Naive thymus-derived CD8-positive, alpha-beta T cell (primary cell): ENCODE measurements around the gene NT5C. TPM values are rescaled to one million over a fixed set of nuclear protein-coding genes. Genes with fewer than 3 reads are reported as not detected.
A peak's percentile ranks its signal among the peaks of the same experiment; 100 is the strongest.
"Not testable (repeated sequence)": the region's sequence is repeated elsewhere in the genome, so short reads cannot be mapped to it uniquely, and the experiment has no call there.

ENCODE experiments used
- ATAC-seq, 2 donors: fragments of 150-1000 bp; cut with Tn5 transposase in 1 of 2; sonication (Bioruptor Pico), chemical (Tn5 transposase) in 1 of 2; 1 replicate in 1 of 2; 2 replicates in 1 of 2; pipeline ENCODE4 v1.10.0; 2021; ENCODE audit warnings: mild to moderate bottlenecking in 2 of 2, moderate library complexity in 2 of 2
- POLR2A ChIA-PET: fragments of 350-600 bp; sonication (Branson Sonifier 250); formaldehyde crosslinking; loops from one replicate; lab custom pipeline; 2021; ENCODE audit warnings: antibody characterized with exemption; lab: Charles Lee
- DNase-seq, 10 donors: peaks; one replicate each; pipeline versions ENCODE4 v3.0.0 to v3.0.0-alpha.2; 2020 to 2022
- H3K27ac Mint-ChIP-seq, 10 donors: one replicate each; pipeline ENCODE4 v1.8.0; 2020 to 2022; ENCODE audit warnings: mild to moderate bottlenecking in 10 of 10, mixed read lengths in 10 of 10, moderate library complexity in 4 of 10, inconsistent platforms in 1 of 10
- H3K27me3 Mint-ChIP-seq, 5 donors: one replicate each; pipeline ENCODE4 v1.8.0; 2021 to 2022; ENCODE audit warnings: mixed read lengths in 5 of 5
- H3K36me3 Mint-ChIP-seq, 3 donors: one replicate each; pipeline ENCODE4 v1.8.0; 2020 to 2022; ENCODE audit warnings: mixed read lengths in 3 of 3, mild to moderate bottlenecking in 2 of 3, inconsistent platforms in 1 of 3
- H3K4me1 Mint-ChIP-seq, 4 donors: one replicate each; pipeline ENCODE4 v1.8.0; 2021 to 2022; ENCODE audit warnings: mixed read lengths in 4 of 4
- H3K4me3 Mint-ChIP-seq, 10 donors: one replicate each; pipeline ENCODE4 v1.8.0; 2020 to 2022; ENCODE audit warnings: mild to moderate bottlenecking in 10 of 10, mixed read lengths in 10 of 10, moderate library complexity in 6 of 10, inconsistent platforms in 1 of 10
- H3K9me3 Mint-ChIP-seq, 9 donors: one replicate each; pipeline ENCODE4 v1.8.0; 2020 to 2022; ENCODE audit warnings: mixed read lengths in 9 of 9, mild to moderate bottlenecking in 3 of 9, inconsistent platforms in 1 of 9, moderate library complexity in 1 of 9
- polyA plus RNA-seq, 3 donors: library from polyadenylated mRNA; unstranded; fragments of 300-500 nt; fragmentation: Illumina TruSeq; gene quantifications; one replicate each; pipeline ENCODE4 v1.2.3, GENCODE V29; 2021
- total RNA-seq, 8 experiments: library from RNA in 2 of 8; stranded (reverse) in 2 of 8; gene quantifications; one replicate each; pipeline ENCODE4 v1.2.3 and lab custom pipeline; 2021 to 2026

Gene NT5C
- total and polyA plus RNA-seq, 5 experiments from 2014 or later, result 46.0 to 66.6 (median 52.8) TPM

- H3K4me3 Mint-ChIP-seq, result peak overlapping the region; percentile 25 to 68 (median 49)
- no peaks in the 10 kb centered on the region for H3K27me3 Mint-ChIP-seq
- H3K4me1 Mint-ChIP-seq, result peaks cover 14 to 33% (median 28%) of the 10 kb centered on the region in 4 donors
- DNase-seq (no peak), ATAC-seq (no peak)
- POLR2A ChIA-PET, result interaction anchor here (0.6 to 3.9 kb wide), 5 partner anchors 11 to 276 kb away, joined by 3 to 49 read pairs (median 10); partner anchors contain the start of genes GRB2 and MRPL58
- no peaks in the 10 kb centered on the region for H3K9me3 Mint-ChIP-seq
- peaks cover 0 to 3% (median 0%) of the 10 kb centered on the region in 3 donors for H3K36me3 Mint-ChIP-seq
- peak overlapping the region in 7 of 10 donors; percentile 36 to 94 (median 80) for H3K27ac Mint-ChIP-seq
These were observed 2.0 kb downstream of the NT5C start for GRCh38 chr17:75129576-75129975.

GRCh38 chr17:75128694-75129505 lies 2.6 kb downstream of the NT5C start:
- POLR2A ChIA-PET, result interaction anchor here (1.1 kb wide), 1 partner anchor 277 kb away, joined by 3 read pairs; the partner anchor contains the start of gene GRB2
- ATAC-seq, result no peak
- Mint-ChIP-seq H3K36me3 (peaks cover 0 to 3% (median 0%) of the 10 kb centered on the region in 3 donors), H3K27ac (peak overlapping the region in 4 of 10 donors; percentile 66 to 94 (median 82)), H3K4me3 (peak overlapping the region in 6 of 10 donors; percentile 14 to 67 (median 38)), H3K27me3 (no peaks in the 10 kb centered on the region), H3K9me3 (no peaks in the 10 kb centered on the region), H3K4me1 (peaks cover 17 to 40% (median 34%) of the 10 kb centered on the region in 4 donors)
- no peak for DNase-seq

GRCh38 chr17:75127936-75128335 lies 3.6 kb downstream of the NT5C start:
- peak overlapping the region in 3 of 10 donors; percentile 7 to 79 (median 67) for H3K27ac Mint-ChIP-seq
- peaks cover 17 to 41% (median 37%) of the 10 kb centered on the region in 4 donors for H3K4me1 Mint-ChIP-seq
- POLR2A ChIA-PET, result interaction anchor here (0.6 to 1.6 kb wide), 3 partner anchors 14 to 167 kb away, joined by 3 to 8 read pairs (median 4); no protein-coding TSS in a partner anchor
- not testable (repeated sequence) for H3K9me3 Mint-ChIP-seq, ATAC-seq, H3K27me3 Mint-ChIP-seq, DNase-seq, H3K36me3 Mint-ChIP-seq
- H3K4me3 Mint-ChIP-seq, result peak overlapping the region in 2 of 10 donors; percentile 29 to 33

- H3K4me1 Mint-ChIP-seq, result peaks cover 17 to 38% (median 35%) of the 10 kb centered on the region in 4 donors
- H3K9me3 Mint-ChIP-seq, result no peaks in the 10 kb centered on the region
- H3K27me3 Mint-ChIP-seq, result no peaks in the 10 kb centered on the region
- no peak overlapping the region for H3K4me3 Mint-ChIP-seq
- DNase-seq (no peak), ATAC-seq (no peak)
- peaks cover 0 to 3% (median 0%) of the 10 kb centered on the region in 3 donors for H3K36me3 Mint-ChIP-seq
- POLR2A ChIA-PET, result interaction anchor here (0.6 to 1.7 kb wide), 9 partner anchors 12 to 353 kb away, joined by 3 to 11 read pairs (median 4); partner anchors contain the start of gene SUMO2
- H3K27ac Mint-ChIP-seq, result peak overlapping the region in 4 of 10 donors; percentile 22 to 65 (median 36)
These were observed 4.6 kb downstream of the NT5C start for GRCh38 chr17:75126954-75127353.

GRCh38 chr17:75125984-75126383 lies 5.6 kb downstream of the NT5C start:
- no peaks in the 10 kb centered on the region for H3K9me3 Mint-ChIP-seq
- no peak overlapping the region for H3K4me3 Mint-ChIP-seq
- DNase-seq (no peak), ATAC-seq (no peak)
- peaks cover 17 to 39% (median 35%) of the 10 kb centered on the region in 4 donors for H3K4me1 Mint-ChIP-seq
- H3K27ac Mint-ChIP-seq, result peak overlapping the region; percentile 48 to 87 (median 78)
- H3K27me3 Mint-ChIP-seq, result no peaks in the 10 kb centered on the region
- H3K36me3 Mint-ChIP-seq, result peaks cover 0 to 11% (median 0%) of the 10 kb centered on the region in 3 donors
- POLR2A ChIA-PET, result interaction anchor here (1.0 to 1.7 kb wide), 3 partner anchors 8 to 57 kb away, joined by 3 to 11 read pairs (median 3); partner anchors contain the start of gene SUMO2

GRCh38 chr17:75124819-75125162 lies 6.8 kb downstream of the NT5C start:
- Mint-ChIP-seq H3K27ac (peak overlapping the region in 4 of 10 donors; percentile 74 to 78 (median 75)), H3K9me3 (no peaks in the 10 kb centered on the region), H3K27me3 (no peaks in the 10 kb centered on the region), H3K36me3 (peaks cover 0 to 18% (median 3%) of the 10 kb centered on the region in 3 donors), H3K4me1 (peaks cover 14 to 40% (median 30%) of the 10 kb centered on the region in 4 donors), H3K4me3 (peak overlapping the region in 1 of 10 donors; percentile 14)
- DNase-seq (no peak), ATAC-seq (no peak)
- POLR2A ChIA-PET, result interaction anchor here (1.4 to 2.5 kb wide), 3 partner anchors 11 to 112 kb away, joined by 3 to 7 read pairs (median 4); partner anchors contain the start of gene MRPL58

GRCh38 chr17:75124041-75124818 lies 7.3 kb downstream of the NT5C start:
- Mint-ChIP-seq H3K9me3 (no peaks in the 10 kb centered on the region), H3K4me3 (peak overlapping the region in 2 of 10 donors; percentile 14 to 44), H3K27me3 (no peaks in the 10 kb centered on the region), H3K4me1 (peaks cover 14 to 37% (median 28%) of the 10 kb centered on the region in 4 donors), H3K27ac (peak overlapping the region in 7 of 10 donors; percentile 1 to 87 (median 50)), H3K36me3 (peaks cover 0 to 18% (median 3%) of the 10 kb centered on the region in 3 donors)
- POLR2A ChIA-PET, result interaction anchor here (0.6 to 2.5 kb wide), 5 partner anchors 10 to 112 kb away, joined by 3 to 7 read pairs (median 4); partner anchors contain the start of gene MRPL58
- DNase-seq (no peak), ATAC-seq (peak in 1 of 2 donors; percentile 41)

GRCh38 chr17:75118307-75118706 lies 13.2 kb downstream of the NT5C start:
- POLR2A ChIA-PET, result interaction anchor here (2.4 kb wide), 1 partner anchor 12 kb away, joined by 10 read pairs; the partner anchor contains the start of gene NT5C
- Mint-ChIP-seq H3K4me1 (peaks cover 11 to 50% (median 25%) of the 10 kb centered on the region in 4 donors), H3K27me3 (no peaks in the 10 kb centered on the region), H3K9me3 (no peaks in the 10 kb centered on the region), H3K36me3 (peaks cover 0 to 27% (median 4%) of the 10 kb centered on the region in 3 donors), H3K27ac (peak overlapping the region in 3 of 10 donors; percentile 23 to 72 (median 71)), H3K4me3 (peak overlapping the region in 1 of 10 donors; percentile 58)
- DNase-seq (no peak), ATAC-seq (no peak)

- H3K27ac Mint-ChIP-seq, result no peak overlapping the region
- POLR2A ChIA-PET, result interaction anchor here (1.2 to 5.8 kb wide), 2 partner anchors 15 to 54 kb away, joined by 3 to 49 read pairs; partner anchors contain the start of gene NT5C
These were observed 14.8 kb downstream of the NT5C start for GRCh38 chr17:75116737-75117136.

GRCh38 chr17:75115555-75115954 lies 16.0 kb downstream of the NT5C start:
- Mint-ChIP-seq H3K27me3 (no peaks in the 10 kb centered on the region), H3K4me3 (peak overlapping the region in 3 of 10 donors; percentile 7 to 24 (median 14)), H3K36me3 (peaks cover 0 to 21% (median 1%) of the 10 kb centered on the region in 3 donors), H3K4me1 (peaks cover 18 to 61% (median 37%) of the 10 kb centered on the region in 4 donors), H3K9me3 (no peaks in the 10 kb centered on the region), H3K27ac (peak overlapping the region in 3 of 10 donors; percentile 2 to 56 (median 49))
- DNase-seq, result no peak
- POLR2A ChIA-PET, result interaction anchor here (0.7 to 5.8 kb wide), 10 partner anchors 16 to 1117 kb away, joined by 3 to 49 read pairs (median 11); partner anchors contain the start of genes GGA3, JPT1, MIF4GD and MRPS7
- ATAC-seq, result no peak

More at GRCh38 chr17:75116737-75117136, 14.8 kb downstream of the NT5C start:
- ATAC-seq (no peak), DNase-seq (no peak)
- no peaks in the 10 kb centered on the region for H3K9me3 Mint-ChIP-seq
- H3K4me1 Mint-ChIP-seq, result peaks cover 17 to 58% (median 31%) of the 10 kb centered on the region in 4 donors
- peaks cover 0 to 28% (median 4%) of the 10 kb centered on the region in 3 donors for H3K36me3 Mint-ChIP-seq
- H3K27me3 Mint-ChIP-seq, result no peaks in the 10 kb centered on the region
- peak overlapping the region in 1 of 10 donors; percentile 39 for H3K4me3 Mint-ChIP-seq

- ATAC-seq, result peak in 1 of 2 donors; percentile 7
These were observed 16.8 kb downstream of the NT5C start for GRCh38 chr17:75114552-75115314.

More at GRCh38 chr17:75114552-75115314, 16.8 kb downstream of the NT5C start:
- Mint-ChIP-seq H3K4me3 (peak overlapping the region; percentile 84 to 96 (median 90)), H3K27ac (peak overlapping the region; percentile 89 to 98 (median 94)), H3K36me3 (peaks cover 0 to 15% (median 1%) of the 10 kb centered on the region in 3 donors), H3K9me3 (no peaks in the 10 kb centered on the region), H3K4me1 (peaks cover 19 to 62% (median 39%) of the 10 kb centered on the region in 4 donors), H3K27me3 (no peaks in the 10 kb centered on the region)
- POLR2A ChIA-PET, result interaction anchor here (0.5 to 5.8 kb wide), 24 partner anchors 9 to 1116 kb away, joined by 3 to 49 read pairs (median 8); partner anchors contain the start of genes ATP5PD, GGA3, JPT1 and KCTD2
- no peak for DNase-seq
